ENCODE results near the gene CIAO1.

The CIAO1 gene

GRCh38 chr2:96265349-96265839 is 631 bp upstream of the CIAO1 start:
- H3K4me3 ChIP-seq (ENCODE audit: low read depth, low read length), result peak overlapping the region; percentile 96
- no peak for TF ChIP-seq CTCF (IDR thresholded peaks at IDR 0.05; ENCODE audit: low read depth, low read length)

- peak; percentile 58 for TF ChIP-seq CTCF (IDR thresholded peaks at IDR 0.05; ENCODE audit: low read depth, low read length)
- H3K4me3 ChIP-seq (ENCODE audit: low read depth, low read length), result peak overlapping the region; percentile 96
These were observed 1.3 kb downstream of the CIAO1 start for GRCh38 chr2:96267159-96267971.

- TF ChIP-seq CTCF (IDR thresholded peaks at IDR 0.05; ENCODE audit: low read depth, low read length), result no peak
- H3K4me3 ChIP-seq (ENCODE audit: low read depth, low read length), result no peak overlapping the region
These were observed 6.0 kb downstream of the CIAO1 start for GRCh38 chr2:96271995-96272394.

- no peak for TF ChIP-seq CTCF (IDR thresholded peaks at IDR 0.05; ENCODE audit: low read depth, low read length)
- H3K4me3 ChIP-seq (ENCODE audit: low read depth, low read length), result no peak overlapping the region
These were observed 7.7 kb downstream of the CIAO1 start for GRCh38 chr2:96273763-96274162.

- TF ChIP-seq CTCF (IDR thresholded peaks at IDR 0.05; ENCODE audit: low read depth, low read length), result no peak
- no peak overlapping the region for H3K4me3 ChIP-seq (ENCODE audit: low read depth, low read length)
These were observed 8.5 kb downstream of the CIAO1 start for GRCh38 chr2:96274355-96275056.

- no peak overlapping the region for H3K4me3 ChIP-seq (ENCODE audit: low read depth, low read length)
- no peak for TF ChIP-seq CTCF (IDR thresholded peaks at IDR 0.05; ENCODE audit: low read depth, low read length)
These were observed 10.9 kb downstream of the CIAO1 start for GRCh38 chr2:96276787-96277499.

Data from WI38 (cell line).